NCI-H2227 (cell line): Measurements from ENCODE around the gene PPP1R27.

Experiments used
- DNase-seq: peaks from one replicate; lab custom pipeline; 2025; ENCODE audit not compliant: unreplicated experiment; lab: John Stamatoyannopoulos, UW

Gene PPP1R27

GRCh38 chr17:81863123-81863675, 28.3 kb upstream of the PPP1R27 start:
- DNase-seq: peak; percentile 60

- peak; percentile 100 for DNase-seq
Observed at GRCh38 chr17:81860756-81861568, 26.1 kb upstream of the PPP1R27 start.

- DNase-seq: peak; percentile 48
Observed at GRCh38 chr17:81859906-81860755, 25.3 kb upstream of the PPP1R27 start, which contains the start of gene P4HB. Gene P4HB, minus strand, starts transcription at chr17:81860535. Its CDS starts 64 bp downstream, at chr17:81860471.

- DNase-seq: no peak
Observed at GRCh38 chr17:81858967-81859905, 24.4 kb upstream of the PPP1R27 start.

- DNase-seq: no peak
Observed at GRCh38 chr17:81858170-81858966, 23.5 kb upstream of the PPP1R27 start.

- no peak for DNase-seq
Observed at GRCh38 chr17:81854974-81855774, 20.3 kb upstream of the PPP1R27 start.

GRCh38 chr17:81852237-81852636, 17.4 kb upstream of the PPP1R27 start:
- no peak for DNase-seq

GRCh38 chr17:81851423-81851822, 16.6 kb upstream of the PPP1R27 start:
- DNase-seq: no peak

- DNase-seq: no peak
Observed at GRCh38 chr17:81849457-81849856, 14.6 kb upstream of the PPP1R27 start.

GRCh38 chr17:81846743-81847689, 12.2 kb upstream of the PPP1R27 start:
- no peak for DNase-seq

- no peak for DNase-seq
Observed at GRCh38 chr17:81845881-81846742, 11.3 kb upstream of the PPP1R27 start.

GRCh38 chr17:81845361-81845760, 10.5 kb upstream of the PPP1R27 start:
- no peak for DNase-seq

- DNase-seq: no peak
Observed at GRCh38 chr17:81844887-81845286, 10.0 kb upstream of the PPP1R27 start.

- no peak for DNase-seq
Observed at GRCh38 chr17:81844327-81844851, 9.5 kb upstream of the PPP1R27 start.

GRCh38 chr17:81843713-81844326, 9.0 kb upstream of the PPP1R27 start:
- DNase-seq: no peak
